T-helper 2 cell (primary cell): ENCODE results near the gene GRIK2.
"Not testable (repeated sequence)": the region's sequence is repeated elsewhere in the genome, so short reads cannot be mapped to it uniquely, and the experiment has no call there.

Source experiments
- DNase-seq, 5 experiments: peaks; one replicate each; pipeline versions ENCODE4 v3.0.0 to v3.0.0-alpha.2; 2012 to 2022

Gene GRIK2

GRCh38 chr6:101541894-101542293 lies 148.4 kb downstream of the GRIK2 start:
- DNase-seq: no peak

- DNase-seq: no peak
These were observed 150.3 kb downstream of the GRIK2 start for GRCh38 chr6:101543796-101544195.

GRCh38 chr6:101544286-101544685 lies 150.8 kb downstream of the GRIK2 start:
- no peak for DNase-seq

- DNase-seq: no peak
These were observed 151.7 kb downstream of the GRIK2 start for GRCh38 chr6:101545191-101545590.

GRCh38 chr6:101550451-101550850 lies 156.9 kb downstream of the GRIK2 start:
- no peak for DNase-seq

GRCh38 chr6:101554231-101554630 lies 160.7 kb downstream of the GRIK2 start:
- DNase-seq: no peak

- DNase-seq: no peak
These were observed 165.2 kb downstream of the GRIK2 start for GRCh38 chr6:101558712-101559111.

- DNase-seq: no peak
These were observed 179.1 kb downstream of the GRIK2 start for GRCh38 chr6:101572627-101573026.

- DNase-seq: no peak
These were observed 183.6 kb downstream of the GRIK2 start for GRCh38 chr6:101577091-101577490.

- no peak for DNase-seq
These were observed 184.8 kb downstream of the GRIK2 start for GRCh38 chr6:101578306-101578705.

- no peak for DNase-seq
These were observed 189.3 kb downstream of the GRIK2 start for GRCh38 chr6:101582792-101583191.

GRCh38 chr6:101585501-101585900 lies 192.0 kb downstream of the GRIK2 start:
- DNase-seq: no peak

- DNase-seq: no peak
These were observed 194.8 kb downstream of the GRIK2 start for GRCh38 chr6:101588343-101588742.

- no peak for DNase-seq
These were observed 201.8 kb downstream of the GRIK2 start for GRCh38 chr6:101595276-101595675.

- DNase-seq: no peak
These were observed 204.2 kb downstream of the GRIK2 start for GRCh38 chr6:101597693-101598092.

GRCh38 chr6:101605426-101605825 lies 211.9 kb downstream of the GRIK2 start:
- no peak for DNase-seq

- peak in 1 of 5 experiments; percentile 0 for DNase-seq
These were observed 212.4 kb downstream of the GRIK2 start for GRCh38 chr6:101605874-101606273.

GRCh38 chr6:101607111-101607690 lies 213.7 kb downstream of the GRIK2 start:
- no peak for DNase-seq

- no peak for DNase-seq
These were observed 215.2 kb downstream of the GRIK2 start for GRCh38 chr6:101608703-101609102.

- DNase-seq: no peak
These were observed 220.0 kb downstream of the GRIK2 start for GRCh38 chr6:101613556-101613955.

GRCh38 chr6:101614774-101615173 lies 221.3 kb downstream of the GRIK2 start:
- DNase-seq: peak in 1 of 5 experiments; percentile 1

- no peak for DNase-seq
These were observed 232.8 kb downstream of the GRIK2 start for GRCh38 chr6:101626269-101626668.

GRCh38 chr6:101630941-101631340 lies 237.4 kb downstream of the GRIK2 start:
- no peak for DNase-seq

GRCh38 chr6:101633081-101633480 lies 239.6 kb downstream of the GRIK2 start:
- DNase-seq: no peak

- DNase-seq: not testable (repeated sequence)
These were observed 245.4 kb downstream of the GRIK2 start for GRCh38 chr6:101638865-101639264.
